K562 (cell line): ENCODE data around the gene PGBD1. TPM values are rescaled to one million over a fixed set of nuclear protein-coding genes. Genes with fewer than 3 reads are reported as not detected.
A peak's percentile ranks its signal among the peaks of the same experiment; 100 is the strongest.

ENCODE experiments used
- BCLAF1 ChIP-seq, 2 experiments: fragments of 450-650 bp in 1 of 2; IDR thresholded peaks; 2 replicates each; pipeline ENCODE4 v1.6.1; 2011 to 2017; ENCODE audit warnings: low read depth in 2 of 2, antibody characterized with exemption in 1 of 2, borderline replicate concordance in 1 of 2, low read length in 1 of 2, mild to moderate bottlenecking in 1 of 2, mixed read lengths in 1 of 2; ENCODE audit not compliant: control insufficient read depth in 1 of 2
- CEBPB ChIP-seq: fragments of 450-650 bp; IDR thresholded peaks from 2 replicates; pipeline ENCODE4 v1.6.1; 2016; ENCODE audit warnings: missing genetic modification characterization, missing compliant biosample characterization
- KLF16 ChIP-seq: IDR thresholded peaks from 2 replicates; pipeline ENCODE4 v1.6.1; 2016; ENCODE audit warnings: antibody characterized with exemption
- MIER1 ChIP-seq: fragments of 450-650 bp; IDR thresholded peaks from 2 replicates; pipeline ENCODE4 v1.6.1; 2016; ENCODE audit warnings: antibody characterized with exemption, mild to moderate bottlenecking, low read depth
- NR4A1 ChIP-seq, 2 experiments: fragments of 250-450 bp in 1 of 2; fragments of 450-650 bp in 1 of 2; sonication (Bioruptor Pico) in 1 of 2; IDR thresholded peaks; 2 replicates each; pipeline versions ENCODE4 v1.4.0 to v1.6.1; 2016 to 2020; ENCODE audit warnings: mild to moderate bottlenecking in 2 of 2, missing compliant biosample characterization in 1 of 2, missing genetic modification characterization in 1 of 2, moderate library complexity in 1 of 2
- POLR2AphosphoS2 ChIP-seq: IDR thresholded peaks from 2 replicates; pipeline ENCODE4 v1.6.1; 2012; ENCODE audit warnings: low read length, improper control_type of control experiment
- PTRF ChIP-seq: fragments of 450-650 bp; IDR thresholded peaks from 2 replicates; pipeline ENCODE4 v1.6.1; 2016; ENCODE audit warnings: mild to moderate bottlenecking, missing genetic modification characterization, missing compliant biosample characterization
- SMC3 ChIP-seq: conservative IDR thresholded peaks from 2 replicates; pipeline ENCODE4 v1.6.1; 2011; ENCODE audit warnings: low read depth, low read length, improper control_type of control experiment; ENCODE audit not compliant: insufficient read depth
- TAF15 ChIP-seq: fragments of 200-400 bp; formaldehyde crosslinking; IDR thresholded peaks from 2 replicates; pipeline ENCODE4 v1.6.1; 2017; ENCODE audit warnings: mild to moderate bottlenecking, low read depth, low read length, moderate library complexity
- TCF7 ChIP-seq: sonication (generic); IDR thresholded peaks from 2 replicates; pipeline ENCODE4 v1.6.1; 2016; ENCODE audit warnings: antibody characterized with exemption, borderline replicate concordance
- THRB ChIP-seq: fragments of 450-650 bp; formaldehyde crosslinking; conservative IDR thresholded peaks from 2 replicates; pipeline ENCODE4 v1.4.0; 2022; ENCODE audit warnings: mild to moderate bottlenecking, missing genetic modification characterization
- UBTF ChIP-seq, 2 experiments: IDR thresholded peaks; 2 replicates each; pipeline ENCODE4 v1.6.1; 2012; ENCODE audit warnings: improper control_type of control experiment in 2 of 2, low read depth in 2 of 2, low read length in 2 of 2, borderline replicate concordance in 1 of 2
- USF1 ChIP-seq: sonication (generic); formaldehyde crosslinking; IDR thresholded peaks from 2 replicates; pipeline ENCODE4 v1.9.0; 2022; ENCODE audit warnings: mild to moderate bottlenecking, missing genetic modification reagents
- VEZF1 ChIP-seq: fragments of 200-800 bp; sonication (Bioruptor generic); IDR thresholded peaks from 2 replicates; pipeline ENCODE4 v1.6.1; 2017; ENCODE audit warnings: missing genetic modification characterization, missing compliant biosample characterization
- YBX1 ChIP-seq: fragments of 450-650 bp; IDR thresholded peaks from 2 replicates; pipeline ENCODE4 v1.7.1; 2016; ENCODE audit warnings: mild to moderate bottlenecking
- ZNF121 ChIP-seq: sonication (generic); formaldehyde crosslinking; conservative IDR thresholded peaks from 2 replicates; pipeline ENCODE4 v1.8.0; 2022; ENCODE audit warnings: missing genetic modification reagents
- ZNF311 ChIP-seq: fragments of 250-450 bp; sonication (Bioruptor Pico); IDR thresholded peaks from 2 replicates; pipeline ENCODE4 v1.4.0; 2020; ENCODE audit warnings: mild to moderate bottlenecking, moderate library complexity
- polyA plus RNA-seq, 8 experiments: library from polyadenylated mRNA; depleted of rRNA in 4 of 8; stranded (reverse) in 5 of 8; unstranded in 3 of 8; fragments of >200 nt; fragmentation: Nextera tagmentation in 2 of 8; fragmentation: Illumina TruSeq in 1 of 8; extraction: Ambion mirVana in 2 of 8; extraction: Trizol in 1 of 8; gene quantifications; 2 replicates each; pipeline versions ENCODE4 v1.2.1 to v1.2.3, GENCODE V29; 2011 to 2014; ENCODE audit warnings: inconsistent platforms in 1 of 8, missing spikeins in 1 of 8
- total RNA-seq, 7 experiments: library from RNA; depleted of rRNA in 6 of 7; stranded (reverse); fragments of >200 nt in 6 of 7; fragmentation: Illumina TruSeq in 2 of 7; extraction: Trizol in 2 of 7; gene quantifications; 2 replicates each; pipeline versions ENCODE4 v1.2.1 to v1.2.3, GENCODE V29; 2011 to 2021; ENCODE audit warnings: low replicate concordance in 1 of 7

The PGBD1 gene
- total and polyA plus RNA-seq, 9 of the 15 experiments (the other 6 are each of a cell fraction or from before 2014, with no cell fraction given): 3.3 to 9.0 (median 7.3) TPM

GRCh38 chr6:28336284-28337120 lies 55.1 kb downstream of the PGBD1 start (continued):
- TF ChIP-seq UBTF (IDR thresholded peaks at IDR 0.05; ENCODE audit: borderline replicate concordance in 1 of 2, low read depth in 2 of 2, low read length in 2 of 2) (0 out of 4 replicates have a peak, but pooled peaks of 1 of the 2 experiments have one; percentile 60), BCLAF1 (IDR thresholded peaks at IDR 0.05; ENCODE audit: borderline replicate concordance in 1 of 2, control insufficient read depth in 1 of 2, low read depth in 2 of 2, low read length in 1 of 2) (0 out of 4 replicates have a peak, but pooled peaks of 1 of the 2 experiments have one; percentile 40), MIER1 (0 out of 2 replicates have a peak, but pooled peaks have one; percentile 23), ZNF121 (CRISPR knock-in tag) (no peak), POLR2AphosphoS2 (no peak), TCF7 (no peak), SMC3 (no peak), TAF15 (no peak), THRB (CRISPR knock-in tag) (peak; percentile 97), KLF16 (0 out of 2 replicates have a peak, but pooled peaks have one; percentile 59), USF1 (CRISPR knock-in tag) (no peak), YBX1 (no peak), NR4A1 (CRISPR knock-in tag; IDR thresholded peaks at IDR 0.05) (no peak), NR4A1 (tag; IDR thresholded peaks at IDR 0.05) (peak; percentile 94), PTRF (tag) (peak; percentile 70; the same call in 1 of the 2 replicates), ZNF311 (CRISPR knock-in tag) (peak; percentile 97), CEBPB (tag) (no peak), VEZF1 (CRISPR knock-in tag) (peak; percentile 68)
